ENCODE data around the gene HSP90AB1. TPM values are rescaled to one million over a fixed set of nuclear protein-coding genes. Genes with fewer than 3 reads are reported as not detected.
A peak's percentile ranks its signal among the peaks of the same experiment; 100 is the strongest.

The HSP90AB1 gene
- total and polyA plus RNA-seq, 9 of the 15 experiments (the other 6 are each of a cell fraction or from before 2014, with no cell fraction given) = 1,780 to 3,358 (median 2,262) TPM

DNA sequence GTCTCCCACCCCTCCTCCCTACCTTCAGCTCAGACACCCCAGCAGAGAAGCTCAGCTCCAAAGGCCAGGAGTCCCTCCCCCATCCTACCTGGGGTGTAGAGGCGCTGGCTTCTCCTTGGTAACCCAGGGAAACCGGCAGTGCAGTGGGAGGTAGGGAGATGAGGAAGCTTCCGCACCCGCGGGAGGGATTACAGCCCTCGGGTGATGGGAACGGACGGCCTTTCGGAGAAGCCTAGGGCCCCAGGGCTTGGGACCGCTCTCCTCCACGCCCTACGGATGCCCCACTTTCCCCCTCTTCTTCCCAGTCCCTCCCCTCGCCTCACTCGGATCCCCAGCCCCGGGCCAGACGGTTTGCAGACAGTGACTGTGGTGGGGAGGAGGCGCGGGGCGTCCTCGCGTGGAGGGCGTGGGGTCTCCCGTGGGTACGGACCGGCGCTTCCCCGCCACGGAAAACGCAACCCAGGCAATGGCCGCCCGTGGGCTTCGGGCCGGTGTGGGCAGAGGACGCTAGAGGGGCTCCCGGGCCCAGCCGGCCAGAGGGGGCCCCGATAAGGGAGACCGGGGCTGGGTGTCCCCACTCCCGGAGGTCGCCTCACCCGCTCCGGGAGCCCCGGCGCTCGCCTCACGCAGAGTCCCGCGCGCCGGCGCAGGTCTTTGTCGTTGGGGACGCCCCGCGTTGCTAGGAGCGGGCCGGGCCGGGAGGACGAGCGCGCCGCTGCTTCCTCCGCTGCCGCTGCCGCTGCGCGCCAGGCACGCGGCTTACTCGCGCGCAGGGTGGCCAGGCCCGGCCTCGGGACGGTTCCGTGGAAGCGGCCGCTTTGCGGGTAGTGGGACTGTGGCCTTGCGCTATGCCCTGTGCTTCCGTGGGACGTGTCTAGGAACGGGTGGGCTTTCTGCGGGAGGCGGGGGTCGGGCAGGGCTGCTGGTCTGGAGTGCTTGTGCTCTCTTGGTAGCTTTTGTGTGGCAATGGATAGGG, 50.5 kb downstream of the HSP90AB1 start (continued):
- TF ChIP-seq KDM5B (IDR thresholded peaks at IDR 0.05; ENCODE audit: insufficient replicate concordance, low read depth, low read length) (no peak), FOXK1 (CRISPR knock-in tag; IDR thresholded peaks at IDR 0.05; ENCODE audit: borderline replicate concordance) (no peak), NFXL1 (CRISPR knock-in tag; IDR thresholded peaks at IDR 0.05) (no peak), SMAD3 (CRISPR knock-in tag; conservative IDR thresholded peaks at IDR 0.05) (no peak), SIN3A (IDR thresholded peaks at IDR 0.05; ENCODE audit: borderline replicate concordance in 2 of 2, control insufficient read depth in 1 of 2, low read depth in 2 of 2, low read length in 2 of 2) (peak in 1 of 2 experiments; percentile 81; a peak in 1 of 4 replicates), KLF10 (CRISPR knock-in tag; IDR thresholded peaks at IDR 0.05) (no peak), L3MBTL2 (IDR thresholded peaks at IDR 0.05) (peak; percentile 31; the same call in 1 of the 2 replicates), RAD21 (CRISPR knock-in tag; conservative IDR thresholded peaks at IDR 0.05 in 1 of 2, IDR thresholded peaks at IDR 0.05 in 1 of 2) (no peak), TGIF2 (CRISPR knock-in tag; IDR thresholded peaks at IDR 0.05) (no peak), MYC (IDR thresholded peaks at IDR 0.05; ENCODE audit: low read depth, low read length) (peak; percentile 16; the same call in 1 of the 2 replicates), MYC (CRISPR knock-in tag; IDR thresholded peaks at IDR 0.05; ENCODE audit: borderline replicate concordance, low read depth) (no peak), RB1 (IDR thresholded peaks at IDR 0.05; ENCODE audit: low read depth) (peak; percentile 61), CEBPG (CRISPR knock-in tag; IDR thresholded peaks at IDR 0.05) (0 out of 2 replicates have a peak, but pooled peaks have one; percentile 31), CEBPG (tag; conservative IDR thresholded peaks at IDR 0.05 in 1 of 2, IDR thresholded peaks at IDR 0.05 in 1 of 2) (no peak), ARHGAP35 (IDR thresholded peaks at IDR 0.05; ENCODE audit: partially characterized antibody) (no peak), EGR1 (conservative IDR thresholded peaks at IDR 0.05) (no peak), FOXM1 (IDR thresholded peaks at IDR 0.05; ENCODE audit: low read depth) (no peak), FOXM1 (CRISPR knock-in tag; IDR thresholded peaks at IDR 0.05; ENCODE audit: low read depth) (peak; percentile 27; the same call in 1 of the 2 replicates), CTBP1 (IDR thresholded peaks at IDR 0.05; ENCODE audit: borderline replicate concordance) (0 out of 2 replicates have a peak, but pooled peaks have one; percentile 16), TFAM (CRISPR knock-in tag; conservative IDR thresholded peaks at IDR 0.05) (no peak)
- TF ChIP-seq, protein P1, sequence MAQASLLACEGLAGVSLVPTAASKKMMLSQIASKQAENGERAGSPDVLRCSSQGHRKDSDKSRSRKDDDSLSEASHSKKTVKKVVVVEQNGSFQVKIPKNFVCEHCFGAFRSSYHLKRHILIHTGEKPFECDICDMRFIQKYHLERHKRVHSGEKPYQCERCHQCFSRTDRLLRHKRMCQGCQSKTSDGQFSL (CRISPR knock-in tag; IDR thresholded peaks at IDR 0.05) = no peak
- TF ChIP-seq, protein P1 (tag; IDR thresholded peaks at IDR 0.05) = no peak
- TF ChIP-seq, protein P2, sequence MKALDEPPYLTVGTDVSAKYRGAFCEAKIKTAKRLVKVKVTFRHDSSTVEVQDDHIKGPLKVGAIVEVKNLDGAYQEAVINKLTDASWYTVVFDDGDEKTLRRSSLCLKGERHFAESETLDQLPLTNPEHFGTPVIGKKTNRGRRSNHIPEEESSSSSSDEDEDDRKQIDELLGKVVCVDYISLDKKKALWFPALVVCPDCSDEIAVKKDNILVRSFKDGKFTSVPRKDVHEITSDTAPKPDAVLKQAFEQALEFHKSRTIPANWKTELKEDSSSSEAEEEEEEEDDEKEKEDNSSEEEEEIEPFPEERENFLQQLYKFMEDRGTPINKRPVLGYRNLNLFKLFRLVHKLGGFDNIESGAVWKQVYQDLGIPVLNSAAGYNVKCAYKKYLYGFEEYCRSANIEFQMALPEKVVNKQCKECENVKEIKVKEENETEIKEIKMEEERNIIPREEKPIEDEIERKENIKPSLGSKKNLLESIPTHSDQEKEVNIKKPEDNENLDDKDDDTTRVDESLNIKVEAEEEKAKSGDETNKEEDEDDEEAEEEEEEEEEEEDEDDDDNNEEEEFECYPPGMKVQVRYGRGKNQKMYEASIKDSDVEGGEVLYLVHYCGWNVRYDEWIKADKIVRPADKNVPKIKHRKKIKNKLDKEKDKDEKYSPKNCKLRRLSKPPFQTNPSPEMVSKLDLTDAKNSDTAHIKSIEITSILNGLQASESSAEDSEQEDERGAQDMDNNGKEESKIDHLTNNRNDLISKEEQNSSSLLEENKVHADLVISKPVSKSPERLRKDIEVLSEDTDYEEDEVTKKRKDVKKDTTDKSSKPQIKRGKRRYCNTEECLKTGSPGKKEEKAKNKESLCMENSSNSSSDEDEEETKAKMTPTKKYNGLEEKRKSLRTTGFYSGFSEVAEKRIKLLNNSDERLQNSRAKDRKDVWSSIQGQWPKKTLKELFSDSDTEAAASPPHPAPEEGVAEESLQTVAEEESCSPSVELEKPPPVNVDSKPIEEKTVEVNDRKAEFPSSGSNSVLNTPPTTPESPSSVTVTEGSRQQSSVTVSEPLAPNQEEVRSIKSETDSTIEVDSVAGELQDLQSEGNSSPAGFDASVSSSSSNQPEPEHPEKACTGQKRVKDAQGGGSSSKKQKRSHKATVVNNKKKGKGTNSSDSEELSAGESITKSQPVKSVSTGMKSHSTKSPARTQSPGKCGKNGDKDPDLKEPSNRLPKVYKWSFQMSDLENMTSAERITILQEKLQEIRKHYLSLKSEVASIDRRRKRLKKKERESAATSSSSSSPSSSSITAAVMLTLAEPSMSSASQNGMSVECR (CRISPR knock-in tag; IDR thresholded peaks at IDR 0.05) = peak; percentile 85

All from K562 (cell line).